Hematopoietic multipotent progenitor cell treated with erythropoietin and hydrocortisone succinate and interleukin-3 and kit ligand, for 15 days (in vitro differentiated cells): ENCODE data around the gene ZNF26.
"Not testable (repeated sequence)": the region's sequence is repeated elsewhere in the genome, so short reads cannot be mapped to it uniquely, and the experiment has no call there.

ENCODE experiments used
- DNase-seq: peaks from one replicate; pipeline ENCODE4 v3.0.0-alpha.2; 2015; ENCODE audit warnings: low spot score

The ZNF26 gene

DNA sequence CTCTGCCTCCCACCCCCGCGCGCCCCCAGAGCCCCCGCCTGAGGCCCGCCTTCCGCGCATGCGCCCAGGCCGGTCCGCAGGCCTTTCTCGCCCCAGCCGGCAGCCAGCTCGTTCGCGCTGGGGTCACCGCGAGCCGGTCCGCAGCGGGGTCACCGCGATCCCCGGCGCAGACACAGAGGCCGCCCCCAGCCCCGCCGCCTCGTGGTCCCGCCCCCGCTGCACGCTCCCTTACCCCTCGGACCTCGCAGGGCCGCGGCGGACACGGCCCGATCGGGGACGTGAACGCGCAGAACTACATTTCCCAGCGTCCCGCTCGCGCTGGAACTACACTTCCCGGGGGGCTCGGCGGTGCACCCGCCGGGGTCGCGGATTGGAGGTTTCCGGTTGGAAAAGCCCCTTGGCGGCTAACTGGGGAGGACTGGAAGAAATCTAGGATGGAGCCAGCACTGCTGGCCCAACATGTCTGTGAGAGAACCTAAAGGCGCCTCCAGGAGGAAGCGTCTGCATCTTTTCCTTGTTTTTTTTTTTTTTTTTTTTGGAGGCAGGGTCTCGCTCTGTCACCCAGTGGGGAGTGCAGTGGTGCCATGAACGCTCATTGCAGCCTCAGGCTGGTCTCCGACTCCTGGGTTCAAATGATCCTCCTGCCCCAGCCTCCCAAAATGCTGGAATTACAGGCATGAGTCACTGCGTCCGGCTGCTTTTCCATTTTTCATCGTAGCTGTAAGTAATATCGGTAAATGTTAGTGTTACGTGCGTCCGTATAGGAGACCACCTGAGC, 30.0 kb upstream of the ZNF26 start, which contains the start of gene ZNF605:
Gene ZNF605 (minus strand): TSS at position 296 of the 778 bp plus-strand sequence. CDS start 10,671 bp downstream, outside the sequence.
- DNase-seq, result peak; percentile 33

DNA sequence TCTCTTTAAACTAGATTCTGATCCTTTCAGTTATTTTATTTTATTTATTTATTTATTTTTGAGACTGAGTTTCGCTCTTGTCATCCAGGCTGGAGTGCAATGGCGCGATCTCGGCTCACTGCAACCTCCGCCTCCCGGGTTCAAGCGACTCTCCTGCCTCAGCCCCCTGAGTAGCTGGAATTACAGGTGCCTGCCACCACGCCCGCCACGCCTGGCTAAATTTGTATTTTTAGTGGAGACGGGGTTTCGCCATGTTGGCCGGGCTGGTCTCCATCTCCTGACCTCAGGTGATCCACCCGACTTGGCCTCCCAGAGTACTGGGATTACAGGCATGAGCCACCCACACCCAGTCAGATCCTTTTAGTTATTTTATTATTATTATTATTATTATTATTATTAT, 24.4 kb upstream of the ZNF26 start:
- not testable (repeated sequence) for DNase-seq

DNA sequence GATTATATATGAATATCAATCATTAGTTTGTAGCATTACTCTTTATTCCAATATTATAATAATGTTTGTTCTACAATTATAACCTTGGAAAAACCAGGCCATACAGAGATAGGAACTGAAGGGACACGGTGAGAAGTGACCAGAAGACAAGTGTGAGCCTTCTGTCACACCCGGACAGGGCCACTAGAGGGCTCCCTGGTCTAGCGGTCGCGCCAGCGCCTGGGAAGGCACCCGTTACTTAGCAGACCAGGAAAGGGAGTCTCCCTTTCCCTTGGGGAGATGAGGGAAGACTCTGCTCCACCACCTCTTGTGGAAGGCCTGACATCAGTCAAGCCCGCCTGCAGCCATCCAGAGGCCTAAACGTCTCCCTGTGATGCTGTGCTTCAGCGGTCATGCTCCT, 22.2 kb upstream of the ZNF26 start:
- not testable (repeated sequence) for DNase-seq

DNA sequence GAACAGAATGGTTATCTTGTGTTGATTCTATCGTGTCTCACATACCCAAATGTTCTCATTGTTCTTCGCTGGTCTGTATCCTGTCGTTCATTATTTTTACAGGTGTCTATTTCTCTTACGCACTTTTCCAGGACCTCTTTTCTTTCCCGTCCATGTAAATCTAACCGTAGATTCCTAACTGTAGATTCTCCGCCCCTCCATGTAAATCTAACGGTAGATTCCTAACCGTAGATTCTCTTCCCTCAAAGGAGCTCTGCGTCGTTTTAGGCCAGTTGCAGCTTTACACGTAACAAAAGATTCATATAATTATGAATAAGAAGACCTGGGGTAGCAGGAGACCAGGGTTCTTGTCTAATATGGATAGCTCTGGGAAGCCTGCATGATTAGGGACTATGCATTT, 20.4 kb upstream of the ZNF26 start:
- no peak for DNase-seq

DNA sequence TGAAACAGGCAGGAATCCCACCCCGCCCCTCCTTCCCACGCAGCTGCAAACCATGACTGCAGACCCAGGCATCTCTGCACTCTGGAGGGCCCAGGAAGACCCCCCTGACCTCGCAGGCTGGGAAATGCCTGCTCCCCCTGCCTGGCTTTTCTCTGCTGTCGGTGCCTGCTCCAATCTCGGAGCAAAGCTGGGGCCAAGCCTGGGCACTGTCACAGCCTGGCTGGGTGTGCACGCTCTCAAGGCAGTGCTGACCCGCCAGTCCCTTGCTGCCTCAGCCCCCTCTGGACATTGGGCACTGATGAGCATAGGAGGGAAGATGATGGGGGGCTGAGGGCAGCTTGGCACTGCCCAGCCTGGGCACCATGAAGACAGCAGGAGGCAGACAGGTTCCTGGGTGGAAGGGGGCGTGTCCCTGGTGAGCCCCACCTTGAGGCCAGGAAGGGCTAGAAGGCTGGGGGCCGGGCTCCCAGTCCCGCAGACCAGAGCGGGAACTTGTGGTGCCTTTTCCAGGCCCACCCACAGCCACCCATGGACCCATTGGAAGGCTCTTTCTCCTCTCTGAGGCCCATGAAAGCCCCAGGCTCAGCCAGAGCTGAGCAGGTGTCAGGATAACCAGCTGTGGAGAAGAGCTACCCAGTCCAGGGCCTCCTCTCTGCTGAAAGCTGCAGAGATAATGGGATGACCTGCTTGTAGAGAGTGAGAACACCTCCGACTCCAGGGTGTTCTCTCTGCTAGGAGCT, 19.3 kb upstream of the ZNF26 start:
- no peak for DNase-seq

DNA sequence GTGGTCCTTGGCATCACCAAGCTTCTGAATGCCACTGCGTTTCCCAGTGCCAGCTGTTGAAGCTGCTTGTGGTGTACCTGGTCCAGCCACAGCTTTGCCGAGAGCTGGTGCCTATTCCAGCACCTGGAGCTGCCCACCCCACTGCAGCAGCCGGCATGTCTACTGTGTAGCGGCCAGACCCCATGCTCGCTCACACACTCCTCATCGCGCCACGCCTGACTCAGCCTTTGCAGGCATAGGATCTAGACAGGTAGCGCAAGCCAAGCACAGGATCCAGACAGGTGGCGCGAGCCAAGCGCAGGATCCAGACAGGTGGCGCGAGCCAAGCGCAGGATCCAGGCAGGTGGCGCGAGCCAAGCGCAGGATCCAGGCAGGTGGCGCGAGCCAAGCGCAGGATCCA, 18.4 kb upstream of the ZNF26 start:
- DNase-seq, result no peak

DNA sequence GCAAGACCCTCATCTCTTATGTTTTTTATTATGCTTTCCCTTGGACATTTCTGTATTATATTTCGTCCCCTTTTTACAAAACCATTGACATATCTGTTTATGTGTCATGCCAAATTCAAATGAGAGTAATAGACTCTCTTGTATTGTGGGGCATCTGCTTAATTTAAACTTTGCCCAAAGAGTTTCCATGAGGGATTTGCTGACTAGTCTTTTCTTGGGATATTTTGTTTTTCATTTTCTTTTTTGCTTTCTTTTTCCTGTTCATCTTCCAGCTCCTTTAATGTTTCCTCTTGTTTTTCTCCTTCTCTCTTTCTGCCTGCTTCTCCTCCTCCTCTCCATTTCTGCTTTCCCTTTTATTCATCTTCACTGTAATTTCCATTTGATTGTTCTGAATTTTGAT, 13.8 kb upstream of the ZNF26 start:
- no peak for DNase-seq

DNA sequence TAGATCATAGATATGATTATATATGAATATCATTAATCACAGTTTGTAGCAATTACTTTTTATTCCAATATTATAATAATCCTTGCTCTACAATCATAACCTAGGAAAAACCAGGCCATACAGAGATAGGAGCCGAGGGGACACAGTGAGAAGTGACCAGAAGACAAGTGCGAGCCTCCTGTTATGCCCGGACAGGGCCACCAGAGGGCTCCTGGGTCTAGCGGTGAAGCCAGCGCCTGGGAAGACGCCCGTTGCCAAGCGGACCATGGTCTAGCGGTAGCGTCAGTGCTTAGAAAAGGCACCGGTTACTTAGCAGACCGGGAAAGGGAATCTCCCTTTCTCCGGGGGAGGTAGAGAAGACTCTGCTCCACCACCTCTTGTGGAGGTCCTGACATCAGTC, 9.3 kb upstream of the ZNF26 start:
- not testable (repeated sequence) for DNase-seq

DNA sequence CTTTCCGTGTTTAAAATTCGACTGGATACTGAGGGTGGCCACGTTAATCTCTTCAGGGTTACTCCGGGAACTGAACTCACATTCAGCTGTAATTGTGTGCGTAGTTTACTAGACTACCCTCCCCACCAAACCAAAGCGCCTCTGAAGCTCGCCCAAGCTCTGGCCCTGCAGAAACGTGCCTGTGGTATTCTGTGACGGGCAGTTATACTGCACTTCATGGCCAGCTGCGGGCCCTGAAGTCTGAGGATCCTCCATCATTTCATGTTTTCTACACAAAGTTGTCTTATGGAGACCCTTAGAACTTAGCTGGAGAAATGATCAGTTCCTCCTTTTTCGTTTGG, 688 bp downstream of the ZNF26 start:
- DNase-seq, result no peak

DNA sequence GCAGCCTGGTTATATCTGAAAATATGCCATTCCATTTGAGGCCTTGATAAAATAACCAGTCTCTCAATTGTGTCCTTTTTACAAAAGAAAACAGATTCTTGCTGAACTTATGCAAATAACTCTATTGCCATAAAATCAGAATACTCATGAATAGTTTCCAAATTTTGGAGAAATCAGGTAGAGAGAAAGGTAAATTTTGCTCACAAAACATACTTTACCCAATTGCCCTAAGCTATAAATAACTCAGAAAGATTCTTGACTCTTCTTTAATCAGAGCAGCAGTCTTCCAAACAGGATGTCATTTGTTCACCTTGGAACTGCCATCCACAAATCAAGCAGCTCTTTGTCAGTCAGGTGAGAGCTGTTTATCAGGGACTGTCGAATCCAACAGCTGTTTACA, 12.6 kb downstream of the ZNF26 start:
- no peak for DNase-seq

DNA sequence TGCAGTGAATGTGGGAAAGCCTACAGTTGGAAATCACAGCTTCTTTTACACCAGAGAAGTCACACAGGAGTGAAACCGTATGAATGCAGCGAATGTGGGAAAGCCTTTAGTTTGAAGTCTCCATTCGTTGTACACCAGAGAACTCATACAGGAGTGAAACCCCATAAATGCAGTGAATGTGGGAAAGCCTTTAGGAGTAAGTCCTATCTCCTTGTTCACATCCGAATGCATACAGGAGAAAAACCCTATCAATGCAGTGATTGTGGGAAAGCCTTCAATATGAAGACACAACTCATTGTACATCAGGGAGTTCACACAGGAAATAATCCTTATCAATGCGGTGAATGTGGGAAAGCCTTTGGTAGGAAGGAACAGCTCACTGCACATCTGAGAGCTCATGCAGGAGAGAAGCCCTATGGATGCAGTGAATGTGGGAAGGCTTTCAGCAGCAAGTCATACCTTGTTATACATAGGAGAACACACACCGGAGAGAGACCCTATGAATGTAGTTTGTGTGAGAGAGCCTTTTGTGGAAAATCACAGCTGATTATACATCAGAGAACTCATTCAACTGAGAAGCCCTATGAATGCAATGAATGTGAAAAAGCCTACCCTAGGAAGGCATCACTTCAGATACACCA, 24.6 kb downstream of the ZNF26 start:
- DNase-seq, result no peak

DNA sequence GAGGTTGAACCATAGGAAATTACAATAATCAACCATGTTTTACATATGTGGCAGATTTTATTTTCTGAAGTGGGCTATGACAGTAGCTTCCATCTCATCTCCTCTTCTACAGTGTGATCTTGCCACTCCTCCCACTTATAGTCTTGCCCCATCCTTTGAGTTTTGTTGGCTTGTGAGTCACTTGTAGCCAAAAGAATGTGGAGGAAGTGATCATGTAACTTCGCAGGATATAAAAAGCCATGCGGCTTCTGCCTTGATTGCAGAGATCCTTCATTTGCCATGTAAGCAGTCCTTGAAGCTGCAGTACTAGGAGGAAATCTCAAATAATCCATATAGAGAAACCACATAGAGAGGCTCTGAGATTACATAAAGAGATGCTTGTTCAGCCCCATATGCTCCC, 37.4 kb downstream of the ZNF26 start:
- DNase-seq, result no peak

DNA sequence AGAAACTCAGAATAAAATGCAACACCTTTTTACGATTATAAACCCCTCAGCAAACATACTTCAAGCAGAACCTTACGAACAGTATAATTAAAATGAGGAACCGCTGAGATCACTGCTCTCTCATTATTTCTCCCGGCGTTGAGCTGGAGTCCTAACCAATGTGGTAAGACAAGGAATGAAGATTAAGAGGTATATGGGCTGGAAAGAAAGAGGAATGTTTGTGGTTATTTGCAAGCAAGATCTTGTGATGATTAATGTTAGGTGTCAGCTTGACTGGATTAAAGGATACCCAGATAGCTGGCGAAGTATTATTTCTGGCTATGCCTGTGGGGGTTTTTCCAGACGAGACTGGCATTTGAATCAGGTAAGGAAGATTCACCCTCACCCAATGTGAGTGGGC, 40.8 kb downstream of the ZNF26 start:
- no peak for DNase-seq

DNA sequence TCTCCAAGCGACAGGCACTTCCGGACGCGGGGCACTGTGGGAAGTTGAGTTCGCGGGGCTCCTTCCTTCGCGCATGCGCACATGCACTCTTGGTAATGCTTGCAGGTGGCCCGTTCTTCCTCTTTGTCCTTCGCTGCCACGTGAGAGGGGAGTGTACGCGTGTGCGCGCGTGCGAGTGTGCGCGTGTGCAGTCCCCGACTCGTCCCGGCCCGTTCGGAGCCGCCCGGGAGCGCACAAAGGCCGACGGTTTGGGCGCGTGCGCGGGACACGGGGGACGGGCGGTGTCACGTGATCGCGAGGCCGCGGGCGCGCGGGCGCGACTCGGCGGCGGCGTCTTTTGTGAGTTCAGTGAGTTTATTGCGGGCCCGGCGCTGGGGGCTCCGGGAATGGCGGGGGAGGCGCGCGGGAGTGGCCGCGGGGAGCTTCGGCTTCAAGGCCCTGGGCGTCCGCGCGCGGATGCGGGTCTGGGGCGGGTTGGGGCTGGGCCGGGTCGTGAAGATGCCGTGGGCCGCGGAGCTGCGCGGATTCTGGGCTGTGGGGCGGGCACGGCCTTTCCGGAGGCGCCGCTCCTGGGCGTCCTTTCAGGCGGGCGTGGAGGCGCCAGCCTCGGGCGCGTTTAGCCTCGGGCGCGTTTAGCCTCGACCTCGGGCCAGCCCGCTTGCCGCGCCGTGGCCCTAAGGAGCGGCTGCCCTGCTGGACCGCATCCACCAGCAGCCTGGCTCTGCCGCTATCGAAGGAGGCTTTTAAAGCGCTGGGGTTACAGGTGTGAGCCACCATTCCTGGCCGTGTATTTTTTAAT, 51.2 kb downstream of the ZNF26 start, which contains the start of gene ZNF84:
Gene ZNF84 (plus strand): TSS at position 303 of the 799 bp plus-strand sequence. CDS start 3,959 bp downstream, outside the sequence.
- DNase-seq, result peak; percentile 91

DNA sequence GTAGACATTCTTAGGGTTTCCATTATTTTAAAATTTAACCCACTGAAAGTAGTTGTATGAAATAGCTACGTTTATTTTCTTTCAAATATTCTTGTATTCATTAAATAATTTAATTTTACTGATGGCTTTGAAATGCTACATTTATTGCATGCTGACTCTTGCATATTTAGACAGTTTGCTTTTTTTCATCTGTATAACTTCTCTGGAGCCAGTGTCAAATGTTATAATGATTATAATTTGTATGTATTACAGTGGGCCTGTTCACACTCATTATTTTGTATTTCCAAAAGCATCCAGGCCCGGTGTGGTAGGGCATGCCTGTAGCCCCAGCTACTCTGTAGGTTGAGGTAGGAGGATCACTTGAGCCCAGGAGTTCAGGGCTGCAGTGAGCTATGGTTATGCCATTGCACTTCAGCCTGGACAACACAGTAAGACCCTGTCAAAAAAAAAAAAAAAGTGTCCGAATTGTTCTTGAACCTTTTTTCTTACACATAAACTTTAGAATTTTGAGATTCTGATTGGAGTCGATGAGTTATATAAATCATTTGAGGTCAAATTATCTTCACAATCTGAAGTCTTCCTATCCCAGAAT, 52.0 kb downstream of the ZNF26 start:
- DNase-seq, result no peak

DNA sequence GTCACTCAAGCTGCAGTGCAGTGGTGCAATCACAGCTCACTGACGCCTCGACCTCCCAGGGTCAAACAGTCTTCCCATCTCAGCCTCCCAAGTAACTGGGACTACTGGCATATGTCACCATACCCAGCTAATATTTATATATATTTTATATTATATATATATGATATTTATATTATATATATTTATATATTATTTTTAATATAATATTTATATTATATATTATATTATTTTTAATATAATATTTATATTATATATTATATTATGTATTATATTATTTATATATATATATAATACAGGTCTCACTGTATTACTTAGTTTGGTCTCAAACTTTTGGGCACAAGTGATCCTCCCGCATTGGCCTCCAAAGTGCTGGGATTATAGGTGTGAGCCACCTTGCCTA, 60.5 kb downstream of the ZNF26 start:
- no peak for DNase-seq

DNA sequence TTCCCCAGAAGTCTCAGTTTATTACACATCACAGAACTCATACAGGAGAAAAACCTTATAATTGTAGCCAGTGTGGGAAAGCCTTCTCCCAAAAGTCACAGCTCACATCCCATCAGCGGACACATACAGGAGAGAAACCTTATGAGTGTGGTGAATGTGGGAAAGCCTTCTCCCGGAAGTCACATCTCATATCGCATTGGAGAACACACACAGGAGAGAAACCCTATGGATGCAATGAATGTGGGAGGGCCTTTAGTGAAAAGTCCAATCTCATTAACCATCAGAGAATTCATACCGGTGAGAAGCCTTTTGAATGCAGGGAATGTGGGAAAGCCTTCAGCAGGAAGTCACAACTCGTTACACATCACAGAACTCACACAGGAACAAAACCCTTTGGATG, 71.3 kb downstream of the ZNF26 start:
- DNase-seq, result no peak

DNA sequence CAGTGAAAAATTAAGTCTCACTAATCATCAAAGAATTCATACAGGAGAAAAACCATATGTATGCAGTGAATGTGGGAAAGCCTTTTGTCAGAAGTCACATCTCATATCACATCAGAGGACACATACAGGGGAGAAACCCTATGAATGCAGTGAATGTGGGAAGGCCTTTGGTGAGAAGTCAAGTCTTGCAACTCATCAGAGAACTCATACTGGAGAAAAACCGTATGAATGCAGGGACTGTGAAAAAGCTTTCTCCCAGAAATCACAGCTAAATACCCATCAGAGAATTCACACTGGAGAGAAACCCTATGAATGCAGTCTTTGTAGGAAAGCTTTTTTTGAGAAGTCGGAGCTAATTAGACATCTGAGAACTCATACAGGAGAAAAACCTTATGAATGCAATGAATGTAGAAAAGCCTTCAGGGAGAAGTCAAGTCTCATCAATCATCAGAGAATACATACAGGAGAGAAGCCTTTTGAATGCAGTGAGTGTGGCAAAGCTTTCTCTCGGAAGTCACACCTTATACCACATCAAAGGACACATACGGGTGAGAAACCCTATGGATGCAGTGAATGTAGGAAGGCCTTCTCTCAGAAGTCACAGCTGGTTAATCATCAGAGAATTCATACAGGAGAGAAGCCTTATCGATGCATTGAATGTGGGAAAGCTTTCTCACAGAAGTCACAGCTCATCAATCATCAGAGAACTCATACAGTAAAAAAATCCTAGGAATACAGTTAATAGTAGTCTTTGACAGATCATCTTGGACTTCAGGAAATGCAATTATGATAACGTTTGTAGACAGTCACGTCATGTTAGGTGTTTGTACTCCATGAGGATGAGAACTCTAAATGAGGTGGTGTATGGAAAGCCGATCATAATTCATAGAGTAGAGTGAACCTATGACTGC, 72.3 kb downstream of the ZNF26 start:
- DNase-seq, result peak; percentile 3

DNA sequence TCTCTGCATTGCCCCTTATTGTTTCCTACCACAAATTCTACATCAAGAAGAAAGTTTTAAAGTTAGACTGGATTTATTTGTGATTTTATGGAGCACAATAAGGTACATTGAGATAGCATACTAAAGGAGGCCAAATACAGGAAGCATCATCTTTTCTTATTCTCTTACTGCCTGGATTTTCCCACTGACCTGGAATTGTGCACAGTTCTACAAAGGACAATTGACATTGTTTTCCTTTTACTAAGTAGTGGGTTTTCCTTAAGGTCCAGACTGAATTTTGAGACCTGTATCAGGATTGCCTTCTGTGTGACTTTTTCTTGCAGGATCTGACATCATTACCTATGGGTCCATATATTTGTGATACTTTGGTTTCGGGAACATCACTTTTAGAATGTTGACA, 75.8 kb downstream of the ZNF26 start:
- no peak for DNase-seq

DNA sequence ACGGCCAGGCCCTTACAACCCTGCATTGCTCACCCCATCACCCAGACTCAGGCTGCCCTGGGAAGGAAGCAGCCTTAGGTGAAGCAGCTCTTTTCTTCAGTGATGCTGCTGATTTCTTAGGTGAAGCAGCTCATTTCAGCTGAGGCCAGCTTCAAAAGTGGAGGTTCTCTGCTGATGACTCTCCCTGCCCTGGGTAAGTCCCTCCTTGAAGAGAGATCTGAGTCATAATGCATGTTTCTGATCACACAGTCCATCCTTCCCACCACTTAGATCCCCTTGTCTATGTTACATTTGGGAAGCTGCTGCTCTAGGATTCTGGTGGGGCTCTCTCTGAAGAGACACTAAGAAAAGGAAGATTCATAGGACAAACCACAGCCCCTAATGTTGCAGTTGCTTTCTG, 77.4 kb downstream of the ZNF26 start:
- DNase-seq, result no peak

DNA sequence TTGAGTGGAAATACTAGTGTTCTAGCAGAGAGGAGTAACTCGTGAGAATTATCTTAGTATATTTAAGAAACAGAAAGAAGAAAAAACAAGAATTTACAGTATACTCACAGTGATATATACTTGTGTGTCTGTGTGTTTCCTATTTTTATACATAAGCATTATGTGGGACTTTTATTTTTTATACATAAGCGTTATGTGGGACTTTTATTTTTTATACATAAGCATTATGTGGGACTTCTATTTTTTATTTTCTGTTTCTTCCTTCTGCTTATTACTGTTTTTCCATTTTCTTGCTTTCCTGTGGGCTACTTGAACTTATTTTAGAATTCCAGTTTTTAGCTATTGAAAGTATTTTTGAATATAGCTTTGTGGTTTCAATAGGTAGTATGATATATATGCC, 87.7 kb downstream of the ZNF26 start:
- DNase-seq, result no peak
